Smooth muscle cell (in vitro differentiated cells): ENCODE measurements around the gene BRWD1. TPM values are rescaled to one million over a fixed set of nuclear protein-coding genes. Genes with fewer than 3 reads are reported as not detected.

Source experiments
- DNase-seq: peaks from one replicate; lab custom pipeline; 2025; ENCODE audit not compliant: unreplicated experiment; lab: John Stamatoyannopoulos, UW
- H2AFZ ChIP-seq: fragments of 200-600 bp; sonication (generic); 2 replicates; pipeline ENCODE4 v1.6.0; 2016; ENCODE audit warnings: antibody characterized with exemption, low read depth, mild to moderate bottlenecking
- H3F3A ChIP-seq: fragments of 200-600 bp; sonication (generic); 2 replicates; pipeline ENCODE4 v1.6.0; 2017; ENCODE audit warnings: antibody characterized with exemption, low read depth
- H3K27ac ChIP-seq: fragments of 200-600 bp; sonication (generic); 2 replicates; pipeline ENCODE4 v1.5.1; 2016; ENCODE audit warnings: low read depth, mild to moderate bottlenecking
- H3K27me3 ChIP-seq: fragments of 200-600 bp; sonication (generic); 2 replicates; pipeline ENCODE4 v1.6.1; 2016; ENCODE audit warnings: low read depth, mild to moderate bottlenecking
- H3K36me3 ChIP-seq: fragments of 200-600 bp; sonication (generic); 2 replicates; pipeline ENCODE4 v1.5.1; 2016; ENCODE audit warnings: low read depth
- H3K4me1 ChIP-seq: fragments of 200-600 bp; sonication (generic); 2 replicates; pipeline ENCODE4 v1.5.1; 2016; ENCODE audit warnings: low read depth
- H3K4me2 ChIP-seq: fragments of 200-600 bp; sonication (generic); 2 replicates; pipeline ENCODE4 v1.6.0; 2016; ENCODE audit warnings: mild to moderate bottlenecking
- H3K4me3 ChIP-seq: fragments of 200-600 bp; sonication (generic); 2 replicates; pipeline ENCODE4 v1.5.1; 2016; ENCODE audit warnings: mild to moderate bottlenecking
- H3K79me2 ChIP-seq: fragments of 200-600 bp; sonication (generic); 2 replicates; pipeline ENCODE4 v1.6.0; 2016; ENCODE audit warnings: low read depth, mild to moderate bottlenecking
- H3K9ac ChIP-seq: fragments of 200-600 bp; sonication (generic); 2 replicates; pipeline ENCODE4 v1.6.0; 2016; ENCODE audit warnings: low read depth
- H3K9me3 ChIP-seq: fragments of 200-600 bp; sonication (generic); replicated peaks from 2 replicates; pipeline ENCODE4 v1.5.1; 2016; ENCODE audit warnings: low read depth
- H4K20me1 ChIP-seq: fragments of 200-600 bp; sonication (generic); 2 replicates; pipeline ENCODE4 v1.6.0; 2016; ENCODE audit warnings: low read depth
- CTCF ChIP-seq: fragments of 200-600 bp; sonication (generic); IDR thresholded peaks from 2 replicates; pipeline ENCODE4 v1.5.1; 2017; ENCODE audit warnings: borderline replicate concordance, mild to moderate bottlenecking, antibody characterized with exemption; ENCODE audit not compliant: insufficient read depth, poor library complexity, severe bottlenecking
- WGBS: methylation state at CpG from one replicate; pipeline ENCODE4 v1.1.7; 2016; ENCODE audit warnings: low lambda C conversion rate; 5-methylcytosine and 5-hydroxymethylcytosine counted together
- polyA plus RNA-seq: library from polyadenylated mRNA; unstranded; fragments of >200 nt; fragmentation: Nextera tagmentation; extraction: Ambion mirVana; gene quantifications from 2 replicates; pipeline ENCODE4 v1.2.1, GENCODE V29; 2016
- small RNA-seq: library from RNA; depleted of rRNA; stranded (forward); fragments of <200 nt; gene quantifications from one replicate; pipeline ENCODE3, GENCODE V24; 2014
- total RNA-seq: library from RNA; depleted of rRNA; stranded (reverse); fragments of >200 nt; gene quantifications from 2 replicates; pipeline ENCODE4 v1.2.3, GENCODE V29; 2014

The BRWD1 gene
- total and polyA plus RNA-seq, 2 experiments from 2014 or later, result 19.0 to 51.0 TPM

GRCh38 chr21:39134288-39134810 is 179.1 kb downstream of the BRWD1 start:
- Histone ChIP-seq H3K79me2 (no peaks in the 10 kb centered on the region), H3K4me1 (peaks cover 9% of the 10 kb centered on the region)
- no peak for TF ChIP-seq CTCF

More at GRCh38 chr21:39134288-39134810, 179.1 kb downstream of the BRWD1 start:
- H3K4me2 ChIP-seq, result no peak overlapping the region
- no peak overlapping the region for H3K27ac ChIP-seq
- H3K27me3 ChIP-seq, result no peaks in the 10 kb centered on the region
- no peaks in the 10 kb centered on the region for H3K9me3 ChIP-seq
- no peaks in the 10 kb centered on the region for H3K36me3 ChIP-seq
- no peak for DNase-seq
- no peak overlapping the region for H2AFZ ChIP-seq
- H3K4me3 ChIP-seq, result no peak overlapping the region
- peaks cover 18% of the 10 kb centered on the region for H3F3A ChIP-seq
- H4K20me1 ChIP-seq, result no peaks in the 10 kb centered on the region
- no peak overlapping the region for H3K9ac ChIP-seq
- 93% methylated on average over 15 of the region's 15 CpGs for WGBS

Small RNAs within 50 kb of the gene (small RNA-seq; reads per million reads assigned to genes)
- not detected for gene RF00019

Other genes with a start within 250 kb of the BRWD1 start
- gene PSMG1, start 130.2 kb downstream of the BRWD1 start, total RNA-seq, result 39.9 and 55.2 TPM in 2 replicates
- gene PSMG1, start 130.2 kb downstream of the BRWD1 start, polyA plus RNA-seq, result 60.7 and 62.8 TPM in 2 replicates
- 385 and 396 TPM in 2 replicates for gene HMGN1, start 35.5 kb upstream of the BRWD1 start, total RNA-seq
- gene HMGN1, start 35.5 kb upstream of the BRWD1 start, polyA plus RNA-seq, result 404 and 427 TPM in 2 replicates
- 1.2 and 2.2 TPM in 2 replicates for gene LCA5L, start 132.1 kb upstream of the BRWD1 start, total RNA-seq
- gene LCA5L, start 132.1 kb upstream of the BRWD1 start, polyA plus RNA-seq, result 2.4 and 2.6 TPM in 2 replicates
- gene SH3BGR, start 138.3 kb upstream of the BRWD1 start, total RNA-seq, result 4.9 and 7.7 TPM in 2 replicates
- gene SH3BGR, start 138.3 kb upstream of the BRWD1 start, polyA plus RNA-seq, result 11.1 and 12.5 TPM in 2 replicates